Measurements from ENCODE around the gene TMPRSS3.

- TF ChIP-seq CTCF (conservative IDR thresholded peaks at IDR 0.05; ENCODE audit: low read length) (no peak), EZH2phosphoT487 (IDR thresholded peaks at IDR 0.05; ENCODE audit: borderline replicate concordance) (no peak)
Measured at GRCh38 chr21:42412636-42412933, 16.7 kb upstream of the TMPRSS3 start.
